CD1c-positive myeloid dendritic cell (primary cell): ENCODE data around the gene WDR45.

Experiments
- DNase-seq: peaks from one replicate; pipeline ENCODE4 v3.0.0-alpha.2; 2016; ENCODE audit errors: extremely low spot score

Gene WDR45

GRCh38 chrX:49079489-49080428 lies at the start of gene WDR45:
Gene WDR45 (minus strand): TSS chrX:49079887. CDS start chrX:49078095, 1,792 bp downstream.
- peak; percentile 74 for DNase-seq

- DNase-seq: peak; percentile 40
Observed at GRCh38 chrX:49129427-49129826, 49.7 kb upstream of the WDR45 start.

GRCh38 chrX:49127742-49128258 lies 48.1 kb upstream of the WDR45 start:
- peak; percentile 4 for DNase-seq

DNA sequence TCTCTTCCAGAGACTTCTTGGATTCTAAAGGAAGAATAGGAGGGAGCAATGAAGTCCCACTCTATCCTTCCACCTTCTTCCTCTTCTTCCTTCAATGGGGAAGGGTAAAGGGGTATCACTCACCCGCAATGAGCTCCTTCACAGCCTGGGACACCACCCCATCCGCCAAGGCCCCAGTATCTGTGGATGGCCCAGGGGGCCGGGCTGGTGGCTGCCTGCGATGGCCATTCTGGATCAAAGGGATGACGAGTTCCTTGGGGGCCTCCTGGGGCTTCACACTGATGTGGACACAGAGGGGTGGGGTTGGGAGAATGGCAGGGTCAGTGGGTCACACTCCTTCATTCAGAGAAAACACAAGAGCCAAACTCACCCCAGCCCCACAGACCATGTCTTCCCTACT lies 42.8 kb upstream of the WDR45 start:
- no peak for DNase-seq

DNA sequence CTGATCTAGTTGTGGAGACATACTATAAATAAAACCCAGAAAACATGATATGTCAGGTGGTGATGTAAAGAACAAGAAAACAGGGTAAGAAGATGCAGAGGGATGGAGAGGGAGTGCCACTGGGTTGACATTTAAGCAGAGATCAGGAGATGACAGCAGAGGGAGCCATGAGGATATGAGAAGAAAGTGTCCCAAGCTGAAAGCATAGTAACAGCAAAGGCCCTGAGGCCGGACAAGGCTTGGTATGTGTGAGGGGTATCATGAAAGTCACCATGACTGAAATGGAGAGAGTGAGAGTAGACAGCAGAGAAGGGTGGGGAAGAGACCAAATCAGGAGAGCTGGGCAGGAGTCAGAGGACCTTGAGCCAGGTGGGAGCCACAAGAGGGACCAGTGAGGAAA lies 40.4 kb upstream of the WDR45 start:
- DNase-seq: no peak

DNA sequence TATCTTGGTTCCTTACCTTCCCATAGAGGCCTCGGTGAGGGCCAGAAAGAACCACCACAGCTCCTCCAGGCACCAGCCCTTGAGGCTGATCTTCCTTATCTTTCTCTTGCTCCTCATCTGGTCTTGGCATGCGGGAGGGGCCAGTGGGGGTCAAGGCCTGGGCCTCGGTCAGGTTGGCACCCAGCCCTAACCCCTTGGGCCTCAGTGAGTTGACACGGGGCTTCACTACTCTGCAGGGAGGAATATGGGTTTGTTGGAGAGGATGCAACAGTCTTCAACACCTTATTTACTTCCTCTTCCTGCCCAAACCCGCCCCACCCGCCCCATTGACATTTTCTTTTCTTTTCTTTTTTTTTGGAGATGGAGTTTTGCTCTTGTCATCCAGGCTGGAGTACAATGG lies 37.9 kb upstream of the WDR45 start:
- no peak for DNase-seq

DNA sequence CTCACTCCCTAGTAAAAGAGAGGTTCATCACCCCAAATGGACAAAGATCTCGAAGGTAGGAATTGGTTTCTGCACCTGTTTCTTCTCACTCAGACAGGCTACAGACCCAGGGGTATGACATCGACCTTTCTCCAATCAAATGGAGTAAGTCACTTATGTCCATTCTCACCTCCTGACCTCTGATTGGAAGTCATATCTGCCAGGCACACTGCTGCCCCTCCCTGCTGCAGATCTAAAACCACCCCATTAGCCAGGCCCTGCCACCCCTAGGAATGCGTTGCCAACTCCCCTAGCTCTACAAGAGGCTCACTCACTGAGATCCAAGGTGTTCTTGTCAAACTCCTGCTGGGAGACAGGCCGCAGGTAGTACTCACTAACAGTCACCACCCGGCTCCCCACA lies 37.0 kb upstream of the WDR45 start:
- no peak for DNase-seq

DNA sequence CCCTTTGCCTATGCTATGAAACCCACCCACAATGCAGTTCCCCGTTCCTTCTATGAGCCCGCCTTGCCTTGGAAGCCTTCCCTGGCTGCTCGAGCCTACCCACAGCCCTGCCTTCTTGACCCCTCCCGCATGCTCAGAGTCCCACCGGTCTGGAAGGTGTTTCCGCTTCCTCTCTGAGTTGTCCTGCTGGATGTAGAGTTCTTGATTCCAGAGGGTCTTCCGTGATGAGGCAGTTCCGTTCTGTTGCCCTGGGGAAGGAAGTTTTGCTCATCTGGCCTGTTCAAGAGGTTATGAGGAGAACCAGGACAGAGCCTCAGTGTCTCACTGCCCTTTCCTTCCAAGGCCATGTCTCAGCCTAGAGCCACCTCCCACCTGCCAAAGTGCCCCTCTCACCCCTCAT lies 36.4 kb upstream of the WDR45 start:
- DNase-seq: no peak

DNA sequence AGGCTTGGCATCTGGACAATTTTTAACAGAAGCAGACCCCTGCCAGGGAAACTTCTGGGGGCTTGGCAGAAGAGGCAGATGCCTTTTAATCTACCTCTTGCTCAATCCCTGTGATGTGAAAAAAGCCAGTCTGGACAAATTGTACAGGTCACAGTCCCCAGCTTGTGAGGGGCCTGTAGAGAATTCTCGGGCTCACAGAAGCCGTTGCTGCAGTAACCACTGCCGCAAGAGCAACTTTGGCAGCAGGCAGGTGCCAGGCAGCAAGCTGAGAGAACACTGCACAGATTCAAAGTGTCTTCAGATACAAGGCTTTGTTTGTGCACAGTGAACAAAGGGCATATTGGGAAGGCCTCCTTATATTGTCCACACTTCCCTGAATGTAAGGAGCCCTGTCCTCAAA lies 32.1 kb upstream of the WDR45 start:
- no peak for DNase-seq

DNA sequence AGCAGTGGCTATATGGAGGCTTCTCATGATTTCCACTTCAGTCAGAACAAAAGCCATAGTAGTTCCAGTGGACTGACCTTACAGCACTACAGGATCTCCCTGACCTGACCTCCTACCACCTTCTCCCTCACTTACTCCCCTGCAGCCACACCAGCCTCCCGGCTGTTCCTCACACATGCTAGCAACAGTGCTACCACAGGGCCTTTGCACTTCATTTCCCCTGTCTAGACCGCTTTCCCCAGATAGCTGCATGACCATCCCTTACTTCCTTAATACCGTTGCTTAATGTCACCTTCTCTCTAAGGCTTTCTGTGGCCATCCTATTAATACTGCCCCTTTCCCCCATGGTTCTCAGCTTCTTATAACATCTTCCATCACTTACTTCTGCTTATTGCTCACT lies 30.7 kb upstream of the WDR45 start:
- DNase-seq: no peak

- no peak for DNase-seq
Observed at GRCh38 chrX:49108641-49109040, 29.0 kb upstream of the WDR45 start.

DNA sequence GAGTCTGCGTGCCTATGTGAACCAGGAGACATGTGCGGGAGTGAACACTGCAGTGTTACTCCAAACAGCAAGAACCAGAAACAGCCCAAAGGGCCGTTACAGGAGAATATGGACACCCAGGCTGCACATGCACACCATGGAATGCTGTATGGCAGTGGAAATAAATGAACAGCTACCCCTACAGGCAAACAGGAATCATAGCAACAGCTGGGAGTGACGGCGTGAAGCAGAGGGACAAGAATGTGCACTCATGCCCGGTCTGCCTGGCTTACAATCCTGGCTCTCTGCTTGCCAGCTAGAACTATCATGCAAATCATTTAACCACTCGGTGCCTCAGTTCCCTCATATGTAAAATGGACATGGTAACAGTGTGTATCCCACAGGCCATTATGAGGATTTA lies 27.2 kb upstream of the WDR45 start:
- peak; percentile 4 for DNase-seq

GRCh38 chrX:49106296-49106695 lies 26.6 kb upstream of the WDR45 start:
- DNase-seq: no peak

DNA sequence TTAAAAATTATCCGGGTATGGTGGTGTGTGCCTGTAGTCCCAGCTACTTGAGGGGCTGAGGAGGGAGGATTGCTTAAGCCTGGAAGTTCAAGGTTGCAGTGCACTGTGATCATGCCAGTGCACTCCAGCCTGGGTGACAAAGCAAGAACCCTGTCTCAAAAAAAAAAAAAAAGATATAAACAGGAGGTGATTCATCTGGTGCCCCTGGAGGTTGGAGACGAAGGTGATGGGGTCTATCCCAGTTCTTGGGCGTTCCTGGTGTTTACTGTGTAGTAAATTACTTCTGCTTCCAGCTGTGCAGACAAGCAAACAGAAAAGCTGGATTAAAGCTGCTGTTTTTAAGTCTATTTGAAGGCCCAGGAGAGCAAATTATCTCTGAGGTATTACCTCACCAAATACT lies 23.9 kb upstream of the WDR45 start:
- DNase-seq: no peak

DNA sequence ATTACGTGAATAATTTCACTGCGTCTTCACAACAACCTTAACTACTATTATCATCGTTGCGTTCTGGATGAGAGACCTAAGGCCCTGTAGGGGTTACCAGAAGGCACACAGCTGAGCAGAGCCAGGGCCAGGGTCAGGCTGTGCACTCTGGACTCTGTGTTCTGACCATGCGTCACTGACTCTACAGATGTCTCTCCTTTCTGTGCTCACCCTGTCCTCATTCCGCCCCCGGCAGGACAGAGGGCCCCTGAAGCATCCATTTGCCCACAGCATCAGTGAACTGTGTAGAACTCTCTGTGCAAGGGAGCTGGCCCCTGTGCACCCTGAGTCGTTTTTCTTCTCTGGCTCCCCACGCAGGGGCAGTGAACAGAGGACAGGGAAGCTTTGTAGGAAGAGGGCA lies 22.5 kb upstream of the WDR45 start:
- no peak for DNase-seq

DNA sequence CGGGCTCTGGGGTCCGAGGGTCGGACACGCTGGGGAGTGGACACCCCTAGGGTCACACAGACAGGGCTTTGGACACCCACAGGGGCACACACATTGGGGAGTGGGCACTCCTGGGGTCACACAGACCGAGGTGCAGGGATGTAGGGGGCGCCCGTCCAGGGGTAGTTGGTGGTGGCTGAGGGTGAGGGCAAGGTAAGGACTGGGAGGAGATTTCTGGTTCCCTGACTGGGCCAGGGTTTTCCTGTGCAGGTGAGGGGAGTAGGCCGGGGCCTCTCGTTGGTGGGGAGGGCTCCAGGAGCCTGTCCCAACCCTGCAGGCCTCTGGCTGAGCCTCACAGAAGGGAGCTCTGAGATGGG lies 21.9 kb upstream of the WDR45 start:
- DNase-seq: no peak

DNA sequence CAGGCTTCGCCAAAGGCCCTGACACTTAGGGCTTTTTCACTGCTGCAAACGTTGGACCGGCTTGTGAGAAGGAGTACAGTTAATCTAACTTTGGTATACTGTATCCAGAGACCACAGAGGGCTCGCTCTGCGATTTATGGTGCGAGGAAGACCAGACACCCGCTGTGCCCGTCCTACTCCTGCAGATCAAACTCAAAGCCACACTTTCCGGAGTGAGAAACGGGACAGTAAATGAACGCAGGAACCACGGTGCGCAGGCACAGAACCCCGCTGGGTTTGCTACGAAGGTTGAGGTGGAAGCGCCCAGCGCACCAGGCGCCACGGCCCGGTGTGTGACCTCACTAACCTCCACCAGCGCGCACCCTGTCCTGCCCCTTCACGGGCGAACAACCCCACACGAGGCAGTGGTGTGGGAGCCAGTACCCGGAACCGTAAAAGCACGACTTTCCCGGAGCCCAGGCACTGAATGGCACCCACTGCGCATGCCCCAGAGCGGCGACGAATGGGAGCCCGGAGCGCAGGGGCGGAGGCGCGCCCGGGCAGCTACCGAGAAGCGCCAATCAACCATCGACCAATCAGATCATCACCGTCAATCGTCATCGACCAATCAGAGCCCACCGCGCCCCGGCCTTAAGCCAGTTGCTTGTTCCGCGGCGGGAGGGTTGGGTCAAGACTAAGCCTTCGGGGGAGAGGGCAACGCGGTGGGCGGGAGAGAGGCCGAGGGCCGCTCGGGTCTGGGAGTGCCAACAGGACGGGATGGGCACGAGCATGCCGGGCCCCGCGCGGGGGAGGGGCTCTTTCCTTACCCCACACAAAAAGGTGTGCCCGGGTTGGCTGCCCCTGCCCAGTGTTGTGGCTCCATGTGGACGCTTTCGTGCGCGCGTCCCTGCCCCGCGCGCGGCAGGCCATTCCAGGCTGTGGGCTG lies 21.3 kb upstream of the WDR45 start:
- peak; percentile 95 for DNase-seq

DNA sequence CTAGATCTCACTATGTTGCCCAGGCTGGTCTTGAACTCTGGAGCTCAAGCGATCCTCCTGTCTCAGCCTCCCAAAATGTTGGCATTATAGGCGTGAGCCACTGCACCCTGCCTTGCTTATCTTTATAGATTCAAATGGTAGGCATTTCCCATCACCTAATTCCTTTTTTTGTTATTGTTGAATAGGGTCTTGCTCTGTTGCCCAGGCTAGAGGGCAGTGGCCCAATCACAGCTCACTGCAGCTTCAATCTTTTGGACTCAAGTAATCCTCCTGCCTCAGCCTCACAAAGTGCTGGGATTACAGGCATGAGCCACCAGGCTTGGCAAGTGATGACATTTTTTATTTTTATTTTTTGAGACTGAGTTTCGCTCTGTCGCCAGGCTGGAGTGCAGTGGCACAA lies 16.7 kb upstream of the WDR45 start:
- DNase-seq: no peak

DNA sequence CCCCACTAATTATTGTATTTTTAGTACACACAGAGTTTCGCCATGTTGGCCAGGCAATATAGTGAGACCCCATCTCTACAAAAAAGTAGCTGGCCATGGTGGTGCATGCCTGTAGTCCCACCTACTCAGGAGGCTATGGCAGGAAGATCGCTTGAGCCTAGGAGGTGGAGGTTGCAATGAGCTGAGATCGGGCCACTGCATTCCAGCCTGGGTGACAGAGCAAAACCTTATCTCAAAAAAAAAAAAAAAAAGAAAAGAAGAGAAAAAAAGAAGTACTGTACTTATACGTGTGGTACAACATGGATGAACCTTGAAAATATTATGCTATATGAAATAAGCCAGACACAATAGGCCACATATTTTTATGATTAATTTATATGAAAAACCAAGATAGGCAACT lies 9.9 kb upstream of the WDR45 start:
- DNase-seq: no peak

DNA sequence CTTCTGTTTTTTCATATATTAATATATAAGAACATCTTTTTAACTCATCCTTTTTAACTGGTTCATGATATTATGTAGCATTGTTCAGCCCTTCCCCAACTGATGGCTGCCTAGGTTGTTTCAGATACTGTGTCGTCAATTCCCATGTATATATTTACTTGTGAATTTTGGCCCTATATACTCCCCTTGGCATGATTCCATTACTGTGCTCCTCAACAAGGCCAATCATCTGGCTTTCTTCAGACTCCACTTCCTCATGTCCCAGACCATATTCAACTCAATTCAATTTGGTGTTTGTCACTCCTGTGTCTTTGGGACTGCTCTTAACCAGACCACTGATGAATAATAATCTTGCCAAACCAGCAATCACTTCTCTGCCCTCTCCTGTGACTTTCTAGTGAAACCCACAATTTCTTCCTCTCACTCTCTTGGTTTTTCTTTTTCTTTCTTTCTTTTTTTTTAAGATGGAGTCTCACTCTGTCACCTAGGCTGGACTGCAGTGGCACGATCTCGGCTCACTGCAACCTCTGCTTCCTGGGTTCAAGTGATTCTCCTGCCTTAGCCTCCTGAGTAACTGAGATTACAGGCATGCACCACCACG lies 2.7 kb upstream of the WDR45 start:
- DNase-seq: no peak

DNA sequence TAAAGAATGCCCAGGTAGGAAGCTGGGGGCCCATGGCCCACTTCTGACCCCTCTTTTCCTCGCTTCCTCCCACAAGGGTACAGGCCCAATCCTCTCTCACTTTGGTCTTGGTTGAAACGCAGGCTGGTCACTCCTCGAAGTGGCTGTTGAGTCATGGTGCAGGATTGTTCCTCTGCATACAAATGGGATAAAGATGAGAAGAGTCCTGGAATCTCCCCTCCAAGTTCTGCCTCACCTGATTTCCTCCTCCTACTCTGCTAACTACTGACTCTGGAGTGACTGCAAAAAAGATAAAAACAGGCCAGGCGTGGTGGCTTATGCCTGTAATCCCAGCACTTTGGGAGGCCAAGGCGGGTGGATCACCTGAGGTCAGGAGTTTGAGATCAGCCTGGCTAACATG lies 1.7 kb downstream of the WDR45 start:
- no peak for DNase-seq

GRCh38 chrX:49075347-49075746 lies 4.3 kb downstream of the WDR45 start:
- no peak for DNase-seq
